Endodermal cell (in vitro differentiated cells): Measurements from ENCODE around the gene PSMB5. TPM values are rescaled to one million over a fixed set of nuclear protein-coding genes. Genes with fewer than 3 reads are reported as not detected.

ENCODE experiments used
- DNase-seq: peaks from one replicate; pipeline ENCODE4 v3.0.0-alpha.2; 2017
- H3K27ac ChIP-seq: 2 replicates; pipeline ENCODE4 v1.5.1; 2013; ENCODE audit warnings: mild to moderate bottlenecking, low read depth, low read length, moderate library complexity
- H3K27me3 ChIP-seq: 2 replicates; pipeline ENCODE4 v1.6.1; 2013; ENCODE audit warnings: mild to moderate bottlenecking, low read length, moderate library complexity; ENCODE audit not compliant: insufficient read depth, control insufficient read depth, poor library complexity, severe bottlenecking
- H3K36me3 ChIP-seq: 2 replicates; pipeline ENCODE4 v1.7.0; 2013; ENCODE audit warnings: mild to moderate bottlenecking, low read length, moderate library complexity; ENCODE audit not compliant: control insufficient read depth, insufficient read depth
- H3K4me1 ChIP-seq: one replicate; pipeline ENCODE4 v1.7.0; 2013; ENCODE audit warnings: low read length; ENCODE audit not compliant: control insufficient read depth, insufficient read depth
- H3K4me3 ChIP-seq: 2 replicates; pipeline ENCODE4 v1.5.1; 2013; ENCODE audit warnings: mild to moderate bottlenecking, low read length, moderate library complexity
- H3K9ac ChIP-seq: 2 replicates; pipeline ENCODE4 v1.6.1; 2013; ENCODE audit warnings: mild to moderate bottlenecking, low read length, moderate library complexity; ENCODE audit not compliant: poor library complexity, severe bottlenecking; ENCODE audit errors: extremely low read depth
- H3K9me3 ChIP-seq: 2 replicates; pipeline ENCODE4 v1.6.1; 2013; ENCODE audit warnings: mild to moderate bottlenecking, low read length, moderate library complexity; ENCODE audit not compliant: control insufficient read depth
- H3K27ac Mint-ChIP-seq: 2 replicates; pipeline ENCODE4 v1.8.0; 2020; ENCODE audit warnings: mixed read lengths
- H3K27me3 Mint-ChIP-seq: 2 replicates; pipeline ENCODE4 v1.8.0; 2021; ENCODE audit warnings: mild to moderate bottlenecking, mixed read lengths; ENCODE audit not compliant: insufficient read depth
- H3K36me3 Mint-ChIP-seq: 2 replicates; pipeline ENCODE4 v1.8.0; 2020; ENCODE audit warnings: low read depth, mixed read lengths
- H3K4me1 Mint-ChIP-seq: 2 replicates; pipeline ENCODE4 v1.8.0; 2020; ENCODE audit warnings: mixed read lengths
- H3K4me3 Mint-ChIP-seq: 2 replicates; pipeline ENCODE4 v1.8.0; 2020; ENCODE audit warnings: mild to moderate bottlenecking, moderate library complexity, mixed read lengths
- H3K9me3 Mint-ChIP-seq: 2 replicates; pipeline ENCODE4 v1.8.0; 2020; ENCODE audit warnings: mild to moderate bottlenecking, mixed read lengths
- CTCF ChIP-seq: fragments of 200-600 bp; sonication (generic); conservative IDR thresholded peaks from 2 replicates; pipeline ENCODE4 v1.5.0; 2021; ENCODE audit warnings: antibody characterized with exemption, mild to moderate bottlenecking
- WGBS, 2 experiments: methylation state at CpG; one replicate each; pipeline versions ENCODE4 v1.1.5 to v1.1.7; 2013; ENCODE audit warnings: missing lambda C conversion rate in 2 of 2, mixed read lengths in 1 of 2; ENCODE audit not compliant: insufficient coverage in 1 of 2, insufficient read length in 1 of 2; 5-methylcytosine and 5-hydroxymethylcytosine counted together
- total RNA-seq, 2 donors: library from RNA; stranded (reverse); fragmentation: NEBNext Ultra II Directional in 1 of 2; extraction: Animal tissue kit (Norgen Biotek cat#: 25700) in 1 of 2; gene quantifications; 2 replicates in 1 of 2; 3 replicates in 1 of 2; pipeline ENCODE4 v1.2.1, GENCODE V29; 2021

Gene PSMB5
- total RNA-seq, 2 donors from 2014 or later = 227 to 257 TPM

GRCh38 chr14:22991852-22992251 is 42.8 kb downstream of the PSMB5 start:
- H3K4me1 ChIP-seq = peaks cover 22% of the 10 kb centered on the region
- no peak overlapping the region for H3K27ac ChIP-seq
- no peaks in the 10 kb centered on the region for H3K36me3 ChIP-seq
- no peaks in the 10 kb centered on the region for H3K9me3 Mint-ChIP-seq
- 97 to 98% methylated on average over 7 to 8 of the region's 8 CpGs for WGBS, 2 experiments
- no peaks in the 10 kb centered on the region for H3K9me3 ChIP-seq
- no peak overlapping the region for H3K9ac ChIP-seq
- TF ChIP-seq CTCF = no peak
- H3K27me3 ChIP-seq = no peaks in the 10 kb centered on the region
- H3K27me3 Mint-ChIP-seq = no peaks in the 10 kb centered on the region
- H3K4me3 Mint-ChIP-seq = no peak overlapping the region
- H3K4me1 Mint-ChIP-seq = peaks cover 39% of the 10 kb centered on the region
- no peak overlapping the region for H3K27ac Mint-ChIP-seq
- H3K4me3 ChIP-seq = no peak overlapping the region
- no peak for DNase-seq
- peaks cover 6% of the 10 kb centered on the region for H3K36me3 Mint-ChIP-seq

GRCh38 chr14:22987291-22987690 is 47.4 kb downstream of the PSMB5 start:
- H3K4me3 ChIP-seq = no peak overlapping the region
- H3K36me3 ChIP-seq = no peaks in the 10 kb centered on the region
- no peak for TF ChIP-seq CTCF
- Mint-ChIP-seq H3K4me3 (no peak overlapping the region), H3K9me3 (no peaks in the 10 kb centered on the region), H3K27me3 (no peaks in the 10 kb centered on the region), H3K36me3 (peaks cover 6% of the 10 kb centered on the region), H3K4me1 (peaks cover 18% of the 10 kb centered on the region), H3K27ac (no peak overlapping the region)
- H3K9ac ChIP-seq = no peak overlapping the region
- no peak for DNase-seq
- no peak overlapping the region for H3K27ac ChIP-seq
- H3K27me3 ChIP-seq = no peaks in the 10 kb centered on the region
- H3K4me1 ChIP-seq = peaks cover 7% of the 10 kb centered on the region
- WGBS, 2 experiments = 88 to 94% methylated on average over 2 to 8 of the region's 8 CpGs
- H3K9me3 ChIP-seq = no peaks in the 10 kb centered on the region

GRCh38 chr14:22986508-22987054 is 48.1 kb downstream of the PSMB5 start:
- no peak overlapping the region for H3K27ac ChIP-seq
- WGBS, 2 experiments = 0 to 29% methylated on average over 2 to 3 of the region's 5 CpGs
- peak; percentile 96 for DNase-seq
- peaks cover 7% of the 10 kb centered on the region for H3K4me1 ChIP-seq
- no peaks in the 10 kb centered on the region for H3K36me3 ChIP-seq
- Mint-ChIP-seq H3K9me3 (no peaks in the 10 kb centered on the region), H3K36me3 (peaks cover 3% of the 10 kb centered on the region), H3K27me3 (no peaks in the 10 kb centered on the region), H3K27ac (no peak overlapping the region), H3K4me1 (peaks cover 18% of the 10 kb centered on the region), H3K4me3 (no peak overlapping the region)
- no peak overlapping the region for H3K9ac ChIP-seq
- peak; percentile 96 for TF ChIP-seq CTCF
- H3K4me3 ChIP-seq = no peak overlapping the region
- H3K27me3 ChIP-seq = no peaks in the 10 kb centered on the region
- H3K9me3 ChIP-seq = no peaks in the 10 kb centered on the region
